Mammary epithelial cell (primary cell): ENCODE data around the gene SHBG.

Source experiments
- CTCF ChIP-seq, 2 donors: IDR thresholded peaks in 1 of 2; conservative IDR thresholded peaks in 1 of 2; 2 replicates each; pipeline ENCODE4 v1.5.1; 2011 to 2012; ENCODE audit warnings: inconsistent platforms in 2 of 2, low read length in 2 of 2, mild to moderate bottlenecking in 2 of 2, control low read depth in 1 of 2, low read depth in 1 of 2; ENCODE audit not compliant: insufficient read depth in 1 of 2; ENCODE audit errors: extremely low read depth in 1 of 2
- EZH2 ChIP-seq: IDR thresholded peaks from 2 replicates; pipeline ENCODE4 v1.6.1; 2012; ENCODE audit warnings: low read length, inconsistent platforms, borderline replicate concordance

GRCh38 chr17:7606280-7606679 lies 23.7 kb upstream of the SHBG start:
- TF ChIP-seq CTCF (conservative IDR thresholded peaks at IDR 0.05 in 1 of 2, IDR thresholded peaks at IDR 0.05 in 1 of 2; ENCODE audit: extremely low read depth in 1 of 2, insufficient read depth in 1 of 2, low read depth in 1 of 2, low read length in 2 of 2) (no peak), EZH2 (no peak)
